MM.1S (cell line): Measurements from ENCODE around the gene INTS4.
"Not testable (repeated sequence)": the region's sequence is repeated elsewhere in the genome, so short reads cannot be mapped to it uniquely, and the experiment has no call there.

ENCODE experiments used
- EZH2phosphoT487 ChIP-seq: fragments of 300-600 bp; sonication (generic); IDR thresholded peaks from 2 replicates; pipeline ENCODE4 v1.6.1; 2018; ENCODE audit warnings: antibody characterized with exemption, low read length
- TF ChIP-seq, protein P1 (sequence below): fragments of 300-600 bp; sonication (generic); IDR thresholded peaks from 2 replicates; pipeline ENCODE4 v1.5.1; 2016; ENCODE audit warnings: antibody characterized with exemption, low read length, mixed read lengths

DNA sequence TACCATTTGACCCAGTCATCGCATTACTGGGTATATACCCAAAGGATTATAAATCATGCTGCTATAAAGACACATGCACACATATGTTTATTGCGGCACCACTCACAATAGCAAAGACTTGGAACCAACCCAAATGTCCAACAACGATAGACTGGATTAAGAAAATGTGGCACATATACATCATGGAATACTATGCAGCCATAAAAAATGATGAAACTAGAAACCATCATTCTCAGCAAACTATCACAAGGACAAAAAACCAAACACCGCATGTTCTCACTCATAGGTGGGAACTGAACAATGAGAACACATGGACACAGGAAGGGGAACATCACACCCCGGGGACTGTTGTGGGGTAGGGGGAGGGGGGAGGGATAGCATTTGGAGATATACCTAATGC is 105.4 kb downstream of the INTS4 start:
- TF ChIP-seq, protein P1, sequence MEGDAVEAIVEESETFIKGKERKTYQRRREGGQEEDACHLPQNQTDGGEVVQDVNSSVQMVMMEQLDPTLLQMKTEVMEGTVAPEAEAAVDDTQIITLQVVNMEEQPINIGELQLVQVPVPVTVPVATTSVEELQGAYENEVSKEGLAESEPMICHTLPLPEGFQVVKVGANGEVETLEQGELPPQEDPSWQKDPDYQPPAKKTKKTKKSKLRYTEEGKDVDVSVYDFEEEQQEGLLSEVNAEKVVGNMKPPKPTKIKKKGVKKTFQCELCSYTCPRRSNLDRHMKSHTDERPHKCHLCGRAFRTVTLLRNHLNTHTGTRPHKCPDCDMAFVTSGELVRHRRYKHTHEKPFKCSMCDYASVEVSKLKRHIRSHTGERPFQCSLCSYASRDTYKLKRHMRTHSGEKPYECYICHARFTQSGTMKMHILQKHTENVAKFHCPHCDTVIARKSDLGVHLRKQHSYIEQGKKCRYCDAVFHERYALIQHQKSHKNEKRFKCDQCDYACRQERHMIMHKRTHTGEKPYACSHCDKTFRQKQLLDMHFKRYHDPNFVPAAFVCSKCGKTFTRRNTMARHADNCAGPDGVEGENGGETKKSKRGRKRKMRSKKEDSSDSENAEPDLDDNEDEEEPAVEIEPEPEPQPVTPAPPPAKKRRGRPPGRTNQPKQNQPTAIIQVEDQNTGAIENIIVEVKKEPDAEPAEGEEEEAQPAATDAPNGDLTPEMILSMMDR, result not testable (repeated sequence)
- TF ChIP-seq EZH2phosphoT487, result not testable (repeated sequence)
